ENCODE results near the gene B3GALNT1. TPM values are rescaled to one million over a fixed set of nuclear protein-coding genes. Genes with fewer than 3 reads are reported as not detected.

B3GALNT1 gene, protein sequence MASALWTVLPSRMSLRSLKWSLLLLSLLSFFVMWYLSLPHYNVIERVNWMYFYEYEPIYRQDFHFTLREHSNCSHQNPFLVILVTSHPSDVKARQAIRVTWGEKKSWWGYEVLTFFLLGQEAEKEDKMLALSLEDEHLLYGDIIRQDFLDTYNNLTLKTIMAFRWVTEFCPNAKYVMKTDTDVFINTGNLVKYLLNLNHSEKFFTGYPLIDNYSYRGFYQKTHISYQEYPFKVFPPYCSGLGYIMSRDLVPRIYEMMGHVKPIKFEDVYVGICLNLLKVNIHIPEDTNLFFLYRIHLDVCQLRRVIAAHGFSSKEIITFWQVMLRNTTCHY
- 23.1 and 44.7 TPM in 2 replicates for total RNA-seq (2014; rRNA removed; shearing (Covaris generic))

DNA sequence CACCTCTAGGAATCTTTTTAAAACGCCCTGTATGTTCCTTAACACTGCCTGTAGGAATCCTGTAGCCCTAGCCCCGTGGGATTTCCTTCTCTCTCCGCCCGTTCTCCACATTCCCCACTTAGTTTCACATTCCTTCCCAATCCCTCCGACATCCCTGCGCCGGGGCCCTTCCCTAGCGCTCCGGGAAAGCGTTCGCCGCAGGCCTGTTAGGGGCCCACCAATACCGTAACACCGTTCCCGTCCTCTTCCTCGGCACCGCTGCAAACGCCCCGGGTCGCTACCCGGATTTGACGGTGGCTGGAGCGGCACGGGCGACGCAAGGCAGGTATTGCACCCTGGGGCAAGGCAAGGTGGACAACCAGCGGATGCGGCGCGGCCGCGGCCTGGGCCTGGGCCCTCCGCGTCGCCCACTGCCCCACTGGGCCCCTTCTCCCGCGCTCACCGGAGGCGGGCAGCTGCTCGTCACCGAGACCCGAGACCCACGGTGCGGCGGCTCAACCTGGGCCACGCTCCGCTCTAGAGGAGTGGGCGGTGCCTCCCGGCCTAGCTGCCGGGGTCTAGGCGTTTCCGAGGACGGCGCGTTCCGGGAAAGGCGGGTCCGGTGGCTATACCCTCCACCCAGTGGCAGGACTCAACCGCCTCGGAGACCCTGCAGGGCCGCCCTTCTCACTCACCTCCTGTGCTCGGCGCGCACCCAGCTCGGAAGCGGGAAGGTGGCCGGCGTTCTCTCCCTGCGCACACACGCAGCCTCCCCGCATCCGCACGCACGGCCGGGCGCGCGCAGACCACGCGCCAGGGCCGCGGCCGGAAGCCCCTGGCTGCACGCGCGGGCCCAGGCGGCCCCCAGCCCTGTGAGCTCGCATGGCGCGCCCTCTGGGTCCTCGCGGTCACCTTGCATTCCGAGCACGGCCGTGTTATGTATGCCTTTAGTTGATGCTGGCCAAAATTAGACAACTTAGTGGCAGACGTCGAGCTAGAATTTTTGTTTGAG, at the start of gene B3GALNT1:
Gene B3GALNT1 (minus strand): TSS at position 789 of the 991 bp plus-strand sequence. CDS start 18,595 bp downstream, outside the sequence.
- peak; percentile 63 to 70 for DNase-seq (ENCODE audit: low read depth in 1 of 2, low spot score in 2 of 2)
- peaks cover 25% of the 10 kb centered on the region for H3K4me1 ChIP-seq (replicated peaks)
- H3K4me3 ChIP-seq, result peak within 1 kb of the TSS; percentile 81
- H3K27me3 ChIP-seq (replicated peaks), result no peaks in the 10 kb centered on the region
- H3K36me3 ChIP-seq, result peaks cover 28% of the 10 kb centered on the region
- peak within 1 kb of the TSS; percentile 81 for H3K27ac ChIP-seq
- no peaks in the 10 kb centered on the region; the same call in 1 of the 2 replicates for H3K9me3 ChIP-seq (replicated peaks)

- no peak overlapping the region for H3K4me3 ChIP-seq
- no peak overlapping the region for H3K27ac ChIP-seq
- H3K36me3 ChIP-seq, result no peaks in the 10 kb centered on the region
- H3K27me3 ChIP-seq (replicated peaks), result no peaks in the 10 kb centered on the region
- no peak for DNase-seq (ENCODE audit: low read depth in 1 of 2, low spot score in 2 of 2)
- no peaks in the 10 kb centered on the region for H3K9me3 ChIP-seq (replicated peaks)
- peaks cover 20% of the 10 kb centered on the region for H3K4me1 ChIP-seq (replicated peaks)
Measured at GRCh38 chr3:161153480-161153879, 48.3 kb upstream of the B3GALNT1 start.

GRCh38 chr3:161150001-161150525, 44.9 kb upstream of the B3GALNT1 start:
- Histone ChIP-seq H3K4me3 (no peak overlapping the region), H3K27me3 (replicated peaks) (no peaks in the 10 kb centered on the region), H3K36me3 (no peaks in the 10 kb centered on the region), H3K9me3 (replicated peaks) (no peaks in the 10 kb centered on the region), H3K4me1 (replicated peaks) (peaks cover 22% of the 10 kb centered on the region), H3K27ac (peak overlapping the region; percentile 9; the same call in 1 of the 2 replicates)
- DNase-seq (ENCODE audit: low read depth in 1 of 2, low spot score in 2 of 2), result no peak

GRCh38 chr3:161149529-161149928, 44.4 kb upstream of the B3GALNT1 start:
- H3K4me1 ChIP-seq (replicated peaks), result peaks cover 22% of the 10 kb centered on the region

GRCh38 chr3:161148832-161149475, 43.8 kb upstream of the B3GALNT1 start:
- Histone ChIP-seq H3K4me1 (replicated peaks) (peaks cover 22% of the 10 kb centered on the region), H3K27me3 (replicated peaks) (no peaks in the 10 kb centered on the region), H3K36me3 (no peaks in the 10 kb centered on the region), H3K4me3 (no peak overlapping the region), H3K9me3 (replicated peaks) (no peaks in the 10 kb centered on the region; the same call in 1 of the 2 replicates), H3K27ac (peak overlapping the region; percentile 38)
- DNase-seq (ENCODE audit: low read depth in 1 of 2, low spot score in 2 of 2), result peak in 1 of 2 experiments; percentile 51

More at GRCh38 chr3:161149529-161149928, 44.4 kb upstream of the B3GALNT1 start:
- no peaks in the 10 kb centered on the region for H3K9me3 ChIP-seq (replicated peaks)
- DNase-seq (ENCODE audit: low read depth in 1 of 2, low spot score in 2 of 2), result peak in 1 of 2 experiments; percentile 54
- peak overlapping the region; percentile 38 for H3K27ac ChIP-seq
- H3K4me3 ChIP-seq, result no peak overlapping the region
- H3K27me3 ChIP-seq (replicated peaks), result no peaks in the 10 kb centered on the region
- H3K36me3 ChIP-seq, result no peaks in the 10 kb centered on the region

- no peak for DNase-seq (ENCODE audit: low read depth in 1 of 2, low spot score in 2 of 2)
- Histone ChIP-seq H3K9me3 (replicated peaks) (no peaks in the 10 kb centered on the region; the same call in 1 of the 2 replicates), H3K36me3 (no peaks in the 10 kb centered on the region), H3K27ac (no peak overlapping the region), H3K4me1 (replicated peaks) (no peaks in the 10 kb centered on the region), H3K4me3 (no peak overlapping the region), H3K27me3 (replicated peaks) (no peaks in the 10 kb centered on the region)
Measured at GRCh38 chr3:161142486-161142885, 37.3 kb upstream of the B3GALNT1 start.

- H3K27me3 ChIP-seq (replicated peaks), result no peaks in the 10 kb centered on the region
- no peak for DNase-seq (ENCODE audit: low read depth in 1 of 2, low spot score in 2 of 2)
- no peaks in the 10 kb centered on the region; the same call in 1 of the 2 replicates for H3K9me3 ChIP-seq (replicated peaks)
- H3K36me3 ChIP-seq, result no peaks in the 10 kb centered on the region
- H3K4me1 ChIP-seq (replicated peaks), result no peaks in the 10 kb centered on the region
- H3K4me3 ChIP-seq, result no peak overlapping the region
- no peak overlapping the region for H3K27ac ChIP-seq
Measured at GRCh38 chr3:161139686-161140085, 34.5 kb upstream of the B3GALNT1 start.

DNA sequence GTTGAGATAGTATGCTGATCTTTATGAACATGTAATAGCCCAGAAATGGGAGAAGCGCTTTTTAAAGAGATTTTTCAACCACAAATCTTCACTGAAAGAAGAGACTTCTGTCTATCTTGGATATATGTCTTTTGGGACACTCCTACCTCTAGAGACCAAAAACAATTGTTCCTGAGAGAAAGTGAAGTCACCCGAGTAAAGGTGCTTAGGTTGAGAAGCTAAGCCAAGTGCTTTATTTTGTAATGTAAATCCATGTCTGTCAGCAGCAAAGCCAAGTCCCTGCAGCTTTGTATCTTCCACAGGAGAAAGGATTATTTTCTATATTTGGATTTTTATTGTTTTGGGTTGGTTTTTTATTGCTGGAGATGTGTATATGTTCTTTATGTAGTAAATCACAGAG, 32.1 kb upstream of the B3GALNT1 start:
- no peaks in the 10 kb centered on the region for H3K4me1 ChIP-seq (replicated peaks)
- DNase-seq (ENCODE audit: low read depth in 1 of 2, low spot score in 2 of 2), result no peak
- no peak overlapping the region for H3K4me3 ChIP-seq
- no peak overlapping the region for H3K27ac ChIP-seq
- H3K36me3 ChIP-seq, result no peaks in the 10 kb centered on the region
- H3K27me3 ChIP-seq (replicated peaks), result no peaks in the 10 kb centered on the region
- no peaks in the 10 kb centered on the region for H3K9me3 ChIP-seq (replicated peaks)

GRCh38 chr3:161132391-161132790, 27.2 kb upstream of the B3GALNT1 start:
- no peaks in the 10 kb centered on the region for H3K9me3 ChIP-seq (replicated peaks)
- H3K4me1 ChIP-seq (replicated peaks), result no peaks in the 10 kb centered on the region
- DNase-seq (ENCODE audit: low read depth in 1 of 2, low spot score in 2 of 2), result no peak
- H3K27ac ChIP-seq, result no peak overlapping the region
- H3K27me3 ChIP-seq (replicated peaks), result no peaks in the 10 kb centered on the region
- H3K36me3 ChIP-seq, result no peaks in the 10 kb centered on the region
- H3K4me3 ChIP-seq, result no peak overlapping the region

- no peaks in the 10 kb centered on the region for H3K36me3 ChIP-seq
- no peak for DNase-seq (ENCODE audit: low read depth in 1 of 2, low spot score in 2 of 2)
- no peaks in the 10 kb centered on the region for H3K9me3 ChIP-seq (replicated peaks)
- H3K4me1 ChIP-seq (replicated peaks), result no peaks in the 10 kb centered on the region
- H3K27me3 ChIP-seq (replicated peaks), result no peaks in the 10 kb centered on the region
- no peak overlapping the region for H3K4me3 ChIP-seq
- H3K27ac ChIP-seq, result no peak overlapping the region
Measured at GRCh38 chr3:161126495-161126894, 21.3 kb upstream of the B3GALNT1 start.

DNA sequence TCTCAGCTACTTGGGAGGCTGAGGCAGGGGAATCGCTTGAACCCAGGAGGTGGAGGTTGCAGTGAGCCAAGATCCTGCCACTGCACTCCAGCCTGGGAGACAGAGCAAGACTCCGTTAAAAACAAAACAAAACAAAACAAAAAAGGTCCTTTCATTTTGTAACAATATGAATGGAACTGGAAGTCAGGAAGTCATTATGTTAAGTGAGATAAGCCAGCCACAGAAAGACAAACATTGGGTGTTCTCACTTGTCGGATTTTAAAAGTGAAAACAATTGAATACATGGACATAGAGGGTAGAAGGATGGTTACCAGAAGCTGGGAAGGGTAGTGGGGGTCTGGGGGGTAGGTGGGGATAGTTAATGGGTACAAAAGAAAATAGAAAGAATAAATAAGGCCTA, 12.5 kb upstream of the B3GALNT1 start:
- no peaks in the 10 kb centered on the region for H3K36me3 ChIP-seq
- H3K27me3 ChIP-seq (replicated peaks), result no peaks in the 10 kb centered on the region
- 0 out of 2 replicates have a peak, but pooled peaks cover 3% of the 10 kb centered on the region for H3K4me1 ChIP-seq (replicated peaks)
- H3K27ac ChIP-seq, result no peak overlapping the region
- H3K9me3 ChIP-seq (replicated peaks), result no peaks in the 10 kb centered on the region
- H3K4me3 ChIP-seq, result no peak overlapping the region
- DNase-seq (ENCODE audit: low read depth in 1 of 2, low spot score in 2 of 2), result no peak

DNA sequence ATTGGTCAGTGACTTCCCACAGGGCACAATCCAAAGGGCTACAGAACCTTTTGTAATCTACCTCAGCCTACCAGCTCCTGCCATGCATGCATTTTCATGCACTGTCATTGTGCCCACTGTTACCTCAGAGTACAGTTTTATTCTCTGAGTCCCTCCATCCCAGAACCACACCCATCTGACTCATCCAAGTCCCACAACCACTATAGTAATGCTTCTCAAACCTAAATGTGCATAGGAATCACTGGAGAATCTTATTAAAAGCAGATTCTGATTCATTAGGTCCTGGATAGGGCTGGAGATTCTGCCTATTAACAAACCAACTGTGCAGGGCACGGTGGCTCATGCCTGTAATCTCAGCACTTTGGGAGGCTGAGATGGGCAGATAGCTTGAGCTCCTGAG, 3.7 kb upstream of the B3GALNT1 start:
- Histone ChIP-seq H3K9me3 (replicated peaks) (no peaks in the 10 kb centered on the region; the same call in 1 of the 2 replicates), H3K36me3 (peaks cover 7% of the 10 kb centered on the region), H3K4me1 (replicated peaks) (peaks cover 22% of the 10 kb centered on the region), H3K27ac (no peak overlapping the region), H3K4me3 (no peak overlapping the region), H3K27me3 (replicated peaks) (no peaks in the 10 kb centered on the region)
- DNase-seq (ENCODE audit: low read depth in 1 of 2, low spot score in 2 of 2), result peak; percentile 39 to 53

DNA sequence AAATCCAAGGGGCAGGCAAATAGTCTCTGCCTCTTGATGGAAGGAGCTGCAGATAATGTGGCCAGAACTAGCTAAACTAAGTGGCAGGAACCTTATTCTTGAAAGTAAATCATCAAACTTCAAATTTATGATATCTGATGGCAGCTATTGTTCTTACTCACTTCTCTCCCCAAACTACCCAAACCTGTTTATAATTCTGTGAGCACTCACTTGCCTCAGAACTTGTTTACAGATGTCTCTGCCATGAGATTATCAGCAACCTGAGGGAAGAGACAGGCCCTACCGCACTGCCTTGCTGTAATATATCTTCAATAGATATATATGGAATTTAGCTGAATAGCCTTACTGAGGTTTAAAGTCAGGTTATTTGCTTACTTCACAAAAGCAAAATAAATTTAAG, 2.2 kb upstream of the B3GALNT1 start:
- no peaks in the 10 kb centered on the region for H3K27me3 ChIP-seq (replicated peaks)
- peaks cover 25% of the 10 kb centered on the region for H3K4me1 ChIP-seq (replicated peaks)
- no peak overlapping the region for H3K4me3 ChIP-seq
- H3K9me3 ChIP-seq (replicated peaks), result no peaks in the 10 kb centered on the region; the same call in 1 of the 2 replicates
- H3K36me3 ChIP-seq, result peaks cover 15% of the 10 kb centered on the region
- DNase-seq (ENCODE audit: low read depth in 1 of 2, low spot score in 2 of 2), result no peak
- no peak overlapping the region for H3K27ac ChIP-seq

All from SJSA1 (cell line).